Inflammatory macrophage treated with lipopolysaccharide for 4 hours (primary cell): ENCODE results near the gene NIPAL1.

ENCODE experiments used
- DNase-seq: peaks from one replicate; pipeline ENCODE4 v3.0.0-alpha.2; 2020

Gene NIPAL1

GRCh38 chr4:48067536-48067935, 51.0 kb downstream of the NIPAL1 start:
- DNase-seq, result no peak

- DNase-seq, result no peak
Observed at GRCh38 chr4:48068182-48068581, 51.6 kb downstream of the NIPAL1 start.

- DNase-seq, result no peak
Observed at GRCh38 chr4:48069026-48069425, 52.5 kb downstream of the NIPAL1 start.

- no peak for DNase-seq
Observed at GRCh38 chr4:48071191-48071590, 54.6 kb downstream of the NIPAL1 start.

- no peak for DNase-seq
Observed at GRCh38 chr4:48073567-48074103, 57.1 kb downstream of the NIPAL1 start.

- DNase-seq, result no peak
Observed at GRCh38 chr4:48074657-48075056, 58.1 kb downstream of the NIPAL1 start.

- DNase-seq, result no peak
Observed at GRCh38 chr4:48078425-48078824, 61.9 kb downstream of the NIPAL1 start.

GRCh38 chr4:48078862-48079655, 62.5 kb downstream of the NIPAL1 start:
- DNase-seq, result no peak

GRCh38 chr4:48079972-48080391, 63.4 kb downstream of the NIPAL1 start:
- no peak for DNase-seq

- no peak for DNase-seq
Observed at GRCh38 chr4:48081196-48081595, 64.6 kb downstream of the NIPAL1 start.

GRCh38 chr4:48082956-48083355, 66.4 kb downstream of the NIPAL1 start:
- no peak for DNase-seq

GRCh38 chr4:48085821-48086589, 69.4 kb downstream of the NIPAL1 start:
- DNase-seq, result no peak
